Tibial nerve (tissue), 4 donors: ENCODE data around the gene GRIN3B. TPM values are rescaled to one million over a fixed set of nuclear protein-coding genes. Genes with fewer than 3 reads are reported as not detected.

Source experiments
- DNase-seq, 2 donors: peaks; one replicate each; pipeline ENCODE4 v3.0.0-alpha.2; 2019; ENCODE audit warnings: low spot score in 2 of 2
- H3K27ac ChIP-seq, 4 donors: fragments of 200-600 bp; sonication (generic) in 3 of 4; one replicate each; pipeline ENCODE4 v1.5.1; 2017 to 2019; ENCODE audit warnings: mild to moderate bottlenecking in 1 of 4
- H3K27me3 ChIP-seq, 2 donors: fragments of 200-600 bp; sonication (generic) in 1 of 2; one replicate each; pipeline versions ENCODE4 v1.5.1 to v1.6.0; 2017 to 2019
- H3K36me3 ChIP-seq, 3 donors: fragments of 200-600 bp; sonication (generic); one replicate each; pipeline ENCODE4 v1.5.1; 2018 to 2019
- H3K4me1 ChIP-seq, 4 donors: fragments of 200-600 bp; sonication (generic) in 3 of 4; one replicate each; pipeline ENCODE4 v1.5.1; 2017 to 2019
- H3K4me3 ChIP-seq, 4 donors: fragments of 200-600 bp; sonication (generic) in 3 of 4; one replicate each; pipeline ENCODE4 v1.5.1; 2017 to 2019; ENCODE audit warnings: mild to moderate bottlenecking in 1 of 4, moderate library complexity in 1 of 4
- H3K9me3 ChIP-seq, 4 donors: fragments of 200-600 bp; sonication (generic) in 3 of 4; one replicate each; pipeline ENCODE4 v1.5.1; 2017 to 2019
- CTCF ChIP-seq, 5 experiments: fragments of 200-600 bp in 3 of 5; fragments of 450-650 bp in 2 of 5; sonication (generic) in 3 of 5; IDR thresholded peaks; one replicate each; pipeline ENCODE4 v1.5.1; 2016 to 2019; ENCODE audit warnings: antibody characterized with exemption in 5 of 5, mild to moderate bottlenecking in 3 of 5, moderate library complexity in 2 of 5
- EP300 ChIP-seq, 2 donors: sonication (generic); formaldehyde crosslinking; IDR thresholded peaks; one replicate each; pipeline ENCODE4 v1.6.1; 2017; ENCODE audit warnings: antibody characterized with exemption in 2 of 2, mild to moderate bottlenecking in 1 of 2
- POLR2A ChIP-seq, 2 donors: fragments of 450-650 bp; IDR thresholded peaks; one replicate each; pipeline ENCODE4 v1.6.1; 2017; ENCODE audit warnings: antibody characterized with exemption in 2 of 2, mild to moderate bottlenecking in 2 of 2, moderate library complexity in 2 of 2
- WGBS, 2 donors: methylation state at CpG; one replicate each; pipeline ENCODE4 v1.1.5; 2018; 5-methylcytosine and 5-hydroxymethylcytosine counted together
- total RNA-seq, 4 donors: library from RNA; depleted of rRNA; stranded (reverse); fragments of >200 nt; gene quantifications; one replicate each; pipeline ENCODE4 v1.1.0, GENCODE V29; 2016

GRIN3B gene
- 1 to 10 TPM in 1 of 4 donors, not detected in 3; 2.4 TPM for total RNA-seq

GRCh38 chr19:1000095-1000494, at the start of gene GRIN3B:
Gene GRIN3B (plus strand): TSS chr19:1000419. CDS start chr19:1000438, 19 bp downstream.
- Histone ChIP-seq H3K27ac (no peak within 1 kb of the TSS), H3K27me3 (peaks cover 0 to 79% of the 10 kb centered on the region in 2 donors), H3K36me3 (peaks cover 0 to under 1% (median 0%) of the 10 kb centered on the region in 3 donors), H3K9me3 (no peaks in the 10 kb centered on the region), H3K4me3 (peak within 1 kb of the TSS in 1 of 4 donors; percentile 35), H3K4me1 (peaks cover 0 to 30% (median 19%) of the 10 kb centered on the region in 4 donors)
- peak; percentile 20 to 47 (median 27) for TF ChIP-seq CTCF (IDR thresholded peaks at IDR 0.05)
- no peak for TF ChIP-seq POLR2A (IDR thresholded peaks at IDR 0.05)
- DNase-seq, result no peak
- WGBS, 2 donors, result 2% methylated on average over 14 to 17 of the region's 43 CpGs

GRCh38 chr19:952049-952679, 48.1 kb upstream of the GRIN3B start:
- Histone ChIP-seq H3K4me1 (peaks cover 0 to 30% (median 13%) of the 10 kb centered on the region in 4 donors), H3K9me3 (no peaks in the 10 kb centered on the region), H3K36me3 (no peaks in the 10 kb centered on the region), H3K27me3 (peaks cover 0 to 4% of the 10 kb centered on the region in 2 donors), H3K4me3 (peak overlapping the region in 1 of 4 donors; percentile 26), H3K27ac (peak overlapping the region in 1 of 4 donors; percentile 50)
- TF ChIP-seq EP300 (IDR thresholded peaks at IDR 0.05), result no peak
- no peak for TF ChIP-seq POLR2A (IDR thresholded peaks at IDR 0.05)
- no peak for TF ChIP-seq CTCF (IDR thresholded peaks at IDR 0.05)
- DNase-seq, result no peak
- 74 to 77% methylated on average over 14 of the region's 14 CpGs for WGBS, 2 donors

- DNase-seq, result no peak
- peak overlapping the region in 1 of 4 donors; percentile 26 for H3K4me3 ChIP-seq
- no peak for TF ChIP-seq EP300 (IDR thresholded peaks at IDR 0.05)
- no peak for TF ChIP-seq POLR2A (IDR thresholded peaks at IDR 0.05)
- no peak for TF ChIP-seq CTCF (IDR thresholded peaks at IDR 0.05)
- H3K27ac ChIP-seq, result peak overlapping the region in 1 of 4 donors; percentile 50
- 30 to 33% methylated on average over 20 of the region's 21 CpGs for WGBS, 2 donors
- peaks cover 0 to 30% (median 13%) of the 10 kb centered on the region in 4 donors for H3K4me1 ChIP-seq
- H3K9me3 ChIP-seq, result no peaks in the 10 kb centered on the region
- peaks cover 0 to 4% of the 10 kb centered on the region in 2 donors for H3K27me3 ChIP-seq
- no peaks in the 10 kb centered on the region for H3K36me3 ChIP-seq
Measured at GRCh38 chr19:952680-953444, 47.4 kb upstream of the GRIN3B start.

GRCh38 chr19:953445-954271, 46.6 kb upstream of the GRIN3B start:
- peaks cover 0 to 4% of the 10 kb centered on the region in 2 donors for H3K27me3 ChIP-seq
- H3K27ac ChIP-seq, result no peak overlapping the region
- no peak for DNase-seq
- H3K4me3 ChIP-seq, result no peak overlapping the region
- 50 to 58% methylated on average over 29 to 33 of the region's 33 CpGs for WGBS, 2 donors
- TF ChIP-seq EP300 (IDR thresholded peaks at IDR 0.05) (no peak), POLR2A (IDR thresholded peaks at IDR 0.05) (no peak), CTCF (IDR thresholded peaks at IDR 0.05) (no peak)
- H3K4me1 ChIP-seq, result peaks cover 0 to 26% (median 13%) of the 10 kb centered on the region in 4 donors
- H3K36me3 ChIP-seq, result no peaks in the 10 kb centered on the region
- H3K9me3 ChIP-seq, result no peaks in the 10 kb centered on the region
